ENCODE data around the gene PARVG. TPM values are rescaled to one million over a fixed set of nuclear protein-coding genes. Genes with fewer than 3 reads are reported as not detected.

Gene PARVG
- total RNA-seq, 1 donor from 2014 or later, result not detected

DNA sequence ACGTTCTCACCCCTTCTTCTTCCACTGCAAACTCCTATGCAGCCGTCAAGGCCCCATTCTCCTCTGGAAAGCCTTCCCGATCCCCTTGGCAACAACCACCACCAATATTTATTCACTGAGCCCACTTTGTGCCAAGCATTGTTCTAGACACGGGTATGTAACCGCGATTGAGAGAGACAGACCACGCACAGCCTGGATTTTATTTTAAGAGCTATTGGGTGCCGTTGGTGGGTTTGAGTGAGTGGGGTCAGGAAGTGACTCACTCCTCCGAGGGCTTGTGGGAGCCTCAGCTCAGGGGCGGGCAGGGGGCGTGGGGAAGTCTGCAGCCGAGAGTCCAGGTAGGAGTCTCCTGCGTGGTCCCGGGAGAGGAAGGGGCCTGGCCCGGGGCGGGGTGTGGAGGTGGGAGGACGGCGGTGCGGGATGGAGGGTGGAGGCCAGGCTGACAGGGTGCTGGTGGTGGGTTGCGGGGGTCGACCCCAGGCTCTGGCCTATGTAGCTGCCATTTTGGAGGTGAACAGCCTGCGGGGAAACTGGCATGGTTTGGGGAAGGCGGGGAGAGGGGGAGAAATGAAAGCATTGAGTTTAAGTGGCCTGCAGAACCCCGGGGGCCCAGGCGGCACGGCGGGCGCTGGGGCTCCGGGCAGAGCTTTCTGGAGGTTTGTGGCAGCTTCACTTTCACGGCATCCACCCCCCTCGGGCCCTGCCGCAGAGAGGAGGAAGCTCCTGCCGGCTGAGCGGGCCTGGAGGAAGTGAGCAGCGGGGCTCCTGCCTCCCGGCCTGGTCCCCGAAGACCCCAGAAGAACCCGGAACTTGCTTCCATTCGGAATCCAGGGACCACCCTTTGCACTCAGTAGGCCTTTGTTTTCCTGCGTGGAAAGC, 547 bp downstream of the PARVG start:
- DNase-seq (ENCODE audit: low read depth), result no peak

DNA sequence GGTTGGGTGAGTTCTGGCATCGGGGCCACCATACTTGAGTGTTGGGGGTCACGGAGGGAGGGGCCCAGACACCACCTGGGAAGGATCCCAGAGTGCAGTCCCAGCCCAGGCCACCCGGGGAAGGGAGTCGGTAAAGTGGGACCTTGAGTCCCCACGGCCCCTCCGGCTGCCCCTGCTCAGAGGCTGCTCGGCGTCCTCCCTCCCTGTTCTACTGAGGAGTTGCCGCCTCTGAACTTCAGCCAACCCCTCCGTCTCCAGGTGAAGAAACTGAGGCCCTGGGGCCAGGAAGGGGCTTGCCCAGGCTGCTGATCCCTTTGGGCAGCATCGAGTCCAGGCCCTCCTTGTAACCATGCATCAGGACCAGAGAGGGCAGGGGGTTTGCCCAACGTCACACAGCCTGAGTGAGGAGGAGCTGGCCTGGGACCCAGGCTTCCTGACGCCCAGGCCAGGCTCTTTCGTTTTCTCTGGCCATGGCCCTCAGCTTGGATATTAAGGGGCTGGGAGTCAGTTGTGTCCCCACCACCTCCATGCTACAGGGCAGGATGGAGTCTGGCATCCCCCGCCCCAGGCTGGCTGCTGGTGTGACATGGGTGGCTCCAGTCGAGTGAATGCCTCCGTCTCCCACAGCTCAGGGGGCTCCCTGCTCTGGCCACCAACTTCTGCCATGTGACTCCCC, 1.3 kb downstream of the PARVG start:
- DNase-seq (ENCODE audit: low read depth), result no peak

DNA sequence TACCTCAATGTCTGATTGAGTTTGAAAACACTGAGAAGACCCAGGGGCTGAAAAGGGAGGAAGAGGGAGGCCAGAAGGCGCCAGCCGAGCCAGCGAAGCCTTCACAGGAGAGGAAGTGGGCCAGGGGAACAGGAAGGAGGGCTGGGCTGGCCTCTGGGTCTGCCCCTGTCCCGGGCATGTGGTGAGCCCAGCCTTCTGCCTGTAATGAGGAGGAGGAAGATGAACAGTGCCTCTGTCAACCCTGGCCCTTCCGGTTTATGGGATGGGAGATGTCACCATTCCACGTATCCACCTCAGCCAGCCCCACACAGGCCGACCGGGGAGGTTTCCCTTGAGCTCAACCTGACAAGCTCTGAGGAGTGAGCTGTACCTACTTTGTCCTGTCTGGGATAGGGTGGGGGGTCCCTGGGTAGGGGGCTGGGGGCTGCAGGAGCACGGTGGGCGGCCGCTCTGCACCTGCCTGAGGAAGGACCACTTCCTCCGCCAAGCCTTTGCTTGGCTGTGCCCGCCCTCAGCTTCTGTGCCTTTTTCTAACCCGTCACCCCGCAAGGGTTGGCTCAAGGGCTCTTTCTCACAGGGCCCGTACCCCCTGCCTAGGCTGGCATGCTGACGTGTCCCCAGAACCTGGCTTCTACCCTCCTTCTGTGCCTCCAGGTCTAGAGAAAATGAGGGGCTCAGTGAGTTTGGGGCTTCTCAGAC, 2.0 kb downstream of the PARVG start:
- no peak for DNase-seq (ENCODE audit: low read depth)

DNA sequence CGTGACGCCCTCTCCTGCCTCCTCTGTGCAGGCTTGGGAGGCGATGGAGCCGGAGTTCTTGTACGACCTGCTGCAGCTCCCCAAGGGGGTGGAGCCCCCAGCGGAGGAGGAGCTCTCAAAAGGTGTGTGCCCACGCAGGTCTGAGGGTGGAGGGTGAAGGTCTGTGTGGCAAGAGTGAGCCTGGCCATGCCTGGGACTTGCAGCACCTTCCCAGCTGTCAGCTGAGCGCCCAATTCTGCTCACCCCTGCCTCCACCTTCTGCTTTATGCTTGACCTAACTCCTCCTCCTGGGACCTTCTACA, 2.5 kb downstream of the PARVG start:
- DNase-seq (ENCODE audit: low read depth), result no peak

DNA sequence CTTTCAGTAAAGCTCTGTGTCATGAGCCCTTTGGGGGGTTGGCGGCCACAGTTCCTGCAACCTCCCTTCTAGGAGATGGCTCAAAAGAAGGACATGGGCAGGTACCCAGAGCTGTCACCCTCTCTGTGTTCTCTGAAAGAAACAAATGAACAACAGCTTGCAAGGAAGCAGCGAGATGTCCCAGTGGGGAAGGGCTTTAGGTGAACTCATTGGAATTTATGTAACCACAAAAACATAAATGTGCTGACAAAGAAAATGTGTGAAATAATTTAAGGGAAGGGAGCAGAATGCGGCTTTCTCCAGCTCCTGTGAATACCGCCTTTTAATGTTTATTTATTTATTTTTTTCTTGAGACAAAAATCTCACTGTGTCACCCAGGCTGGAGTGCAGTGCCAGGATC, 3.3 kb downstream of the PARVG start:
- no peak for DNase-seq (ENCODE audit: low read depth)

DNA sequence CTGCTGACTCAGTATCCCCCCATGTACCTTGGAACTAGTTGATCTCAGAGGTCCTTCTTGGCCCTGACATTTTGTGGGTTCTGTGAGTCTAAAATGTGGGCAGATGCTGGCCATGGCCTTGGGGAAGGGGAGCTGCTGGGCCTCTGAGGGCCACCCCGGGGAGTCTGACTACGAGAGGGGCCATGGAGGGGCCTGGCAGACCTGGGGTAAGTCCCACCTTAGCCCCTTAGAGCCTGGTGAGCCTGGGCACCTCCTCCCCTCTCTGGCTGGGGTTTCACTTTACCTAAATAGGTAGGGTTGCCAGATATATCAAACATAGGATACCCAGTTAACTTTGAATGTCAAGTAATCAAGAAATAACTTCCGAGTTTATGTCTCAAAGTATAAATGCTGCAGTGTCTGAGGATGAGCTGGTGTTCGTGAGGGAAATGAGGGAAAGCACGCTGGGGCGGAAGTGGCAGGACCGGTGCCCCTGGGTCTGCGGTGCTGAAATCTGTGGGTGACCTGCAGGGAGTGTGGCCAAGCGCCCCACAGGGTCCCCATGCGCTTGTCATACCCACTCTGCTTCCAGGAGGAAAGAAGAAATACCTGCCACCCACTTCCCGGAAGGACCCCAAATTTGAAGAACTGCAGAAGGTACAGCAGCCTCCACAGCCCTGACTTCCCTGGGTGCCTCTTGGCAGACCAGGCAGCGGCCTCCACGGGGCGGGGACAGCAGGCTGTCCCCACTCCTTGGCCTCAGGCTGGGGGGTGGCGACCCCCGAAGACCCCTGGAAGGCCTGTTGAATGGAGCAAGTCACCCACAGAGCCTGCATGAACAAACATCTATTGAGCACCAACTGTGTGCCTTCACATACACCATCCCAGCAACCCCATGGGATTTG, 4.8 kb downstream of the PARVG start:
- DNase-seq (ENCODE audit: low read depth), result no peak

DNA sequence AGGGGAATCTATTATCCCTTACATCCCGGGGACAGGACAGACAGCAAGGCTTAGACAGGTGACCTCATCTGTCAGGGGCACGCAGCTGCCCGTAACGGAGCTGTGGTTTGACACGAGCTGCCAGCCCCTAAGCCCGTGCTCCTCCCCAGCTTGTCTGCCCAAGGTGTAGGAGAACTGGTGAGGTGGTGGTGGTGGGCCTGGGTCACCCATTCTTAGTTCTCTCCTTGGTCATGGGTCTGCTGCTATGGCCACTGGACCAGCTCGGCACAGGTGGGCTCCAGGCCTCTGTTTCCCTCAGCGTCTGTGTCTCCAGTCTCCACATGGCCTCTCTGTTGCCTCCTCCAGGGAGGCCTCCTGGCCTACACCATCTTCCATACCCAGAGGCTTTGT, 5.4 kb downstream of the PARVG start:
- no peak for DNase-seq (ENCODE audit: low read depth)

DNA sequence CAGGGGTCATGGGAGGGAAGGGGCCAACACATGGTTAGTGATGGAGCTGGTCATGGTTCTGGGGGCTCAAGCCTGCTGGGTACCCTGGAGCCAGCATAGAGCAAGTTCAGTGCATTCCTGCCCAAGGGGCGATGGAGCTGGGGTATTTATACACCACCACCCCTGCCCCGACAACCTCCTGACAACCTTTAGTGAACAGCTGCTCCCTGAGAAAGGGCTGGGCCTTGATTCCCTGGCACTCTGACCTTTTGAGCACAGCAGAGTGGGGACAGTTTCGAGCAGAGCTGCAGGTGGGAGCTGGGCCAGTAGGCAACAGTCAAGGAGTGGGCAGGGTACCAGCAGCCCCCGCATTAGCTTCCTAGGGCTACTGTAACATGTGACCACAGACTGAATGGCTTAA, 6.0 kb downstream of the PARVG start:
- DNase-seq (ENCODE audit: low read depth), result no peak

DNA sequence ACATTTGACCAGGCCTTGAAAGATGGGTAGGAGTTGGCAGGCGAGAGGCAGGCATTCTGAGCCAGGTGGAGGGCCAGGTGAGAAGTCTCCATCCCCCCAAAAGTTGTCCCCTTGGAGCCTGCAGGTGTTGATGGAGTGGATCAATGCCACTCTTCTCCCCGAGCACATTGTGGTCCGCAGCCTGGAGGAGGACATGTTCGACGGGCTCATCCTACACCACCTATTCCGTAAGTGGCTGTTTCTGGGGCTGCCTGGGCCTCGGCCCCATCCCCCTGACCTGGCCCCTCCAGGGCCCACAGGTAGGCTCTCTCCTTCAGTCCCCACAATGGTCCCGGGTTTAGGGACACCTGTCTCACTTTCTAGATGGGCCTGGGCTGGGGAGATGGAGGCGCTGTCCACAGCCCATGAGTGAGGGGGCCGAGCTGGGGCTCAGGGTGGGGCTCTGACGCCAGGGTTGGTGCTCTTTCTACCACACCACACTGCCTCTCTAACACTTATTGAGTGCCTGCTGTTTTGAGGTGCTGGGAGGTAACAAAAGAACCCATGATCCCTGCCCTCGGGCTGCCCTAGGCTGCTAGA, 7.0 kb downstream of the PARVG start:
- no peak for DNase-seq (ENCODE audit: low read depth)

DNA sequence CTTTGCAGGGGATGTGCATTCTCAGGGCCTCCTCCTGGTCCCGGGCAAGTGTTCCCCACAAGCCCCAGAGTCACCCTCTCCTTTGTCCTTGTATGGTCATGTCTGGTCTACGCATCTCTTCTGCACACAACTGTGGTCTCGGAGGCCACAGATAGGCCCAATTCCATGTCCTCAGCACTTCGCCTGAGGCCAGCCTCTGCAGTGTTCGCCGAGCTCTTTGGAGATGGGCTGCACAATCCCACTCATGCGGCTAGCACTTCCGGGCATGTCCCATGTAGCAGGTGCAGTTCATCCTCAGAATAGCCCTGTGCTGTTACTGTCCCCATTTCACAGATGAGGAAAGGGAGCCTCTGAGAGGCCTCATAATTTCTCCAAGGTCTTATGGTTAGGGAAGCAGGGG, 7.6 kb downstream of the PARVG start:
- no peak for DNase-seq (ENCODE audit: low read depth)

DNA sequence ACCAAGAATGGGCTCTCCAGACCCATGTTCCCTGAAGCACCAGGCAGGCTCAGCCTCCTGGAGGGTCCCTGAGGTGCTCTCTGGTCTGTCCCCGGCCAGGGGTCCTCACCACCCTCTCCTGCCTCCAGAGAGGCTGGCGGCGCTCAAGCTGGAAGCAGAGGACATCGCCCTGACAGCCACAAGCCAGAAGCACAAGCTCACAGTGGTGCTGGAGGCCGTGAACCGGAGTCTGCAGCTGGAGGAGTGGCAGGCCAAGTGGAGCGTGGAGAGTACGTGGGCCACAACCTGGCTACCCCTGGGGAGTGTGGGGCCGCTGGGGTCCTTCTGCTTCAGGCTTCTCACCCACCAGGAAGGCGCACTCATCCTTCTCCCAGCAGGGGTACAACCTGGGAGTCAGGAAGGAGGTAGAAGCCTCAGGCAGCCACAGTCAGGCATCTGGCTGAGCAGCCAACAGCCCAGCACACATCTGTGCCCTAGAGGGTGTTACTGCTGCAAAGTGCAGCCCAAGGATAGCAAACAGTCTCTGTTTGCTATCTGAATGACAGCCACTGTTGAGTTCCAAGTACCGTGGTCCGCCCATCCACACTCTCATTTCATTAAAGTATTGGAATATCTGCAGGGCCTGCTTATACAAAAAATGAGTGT, 8.4 kb downstream of the PARVG start:
- no peak for DNase-seq (ENCODE audit: low read depth)

DNA sequence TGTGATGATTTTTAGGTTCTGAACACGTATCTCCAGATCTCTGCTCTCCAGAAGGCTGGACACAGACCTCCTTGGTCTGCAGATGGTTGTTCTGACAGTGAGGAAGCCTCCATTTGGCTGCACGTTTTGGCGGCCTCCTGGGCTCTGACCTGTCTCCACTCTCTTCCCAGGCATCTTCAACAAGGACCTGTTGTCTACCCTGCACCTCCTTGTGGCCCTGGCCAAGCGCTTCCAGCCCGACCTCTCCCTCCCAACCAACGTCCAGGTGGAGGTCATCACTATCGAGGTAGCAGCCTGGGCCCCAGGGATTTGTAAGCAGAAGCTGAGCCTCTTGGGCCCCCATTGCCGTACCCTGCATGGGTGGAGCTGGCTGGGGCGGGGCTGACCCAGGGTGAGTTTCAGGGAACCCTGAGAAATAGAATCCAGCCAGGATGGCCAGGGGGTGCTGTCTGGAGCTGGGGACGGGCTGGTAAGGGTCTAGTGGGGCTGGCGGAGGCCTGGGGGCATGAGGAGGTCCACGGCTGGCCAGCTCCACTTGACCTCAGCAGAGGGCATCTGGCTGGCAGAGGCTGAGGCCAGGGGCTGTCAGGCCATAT, 9.8 kb downstream of the PARVG start:
- no peak for DNase-seq (ENCODE audit: low read depth)

DNA sequence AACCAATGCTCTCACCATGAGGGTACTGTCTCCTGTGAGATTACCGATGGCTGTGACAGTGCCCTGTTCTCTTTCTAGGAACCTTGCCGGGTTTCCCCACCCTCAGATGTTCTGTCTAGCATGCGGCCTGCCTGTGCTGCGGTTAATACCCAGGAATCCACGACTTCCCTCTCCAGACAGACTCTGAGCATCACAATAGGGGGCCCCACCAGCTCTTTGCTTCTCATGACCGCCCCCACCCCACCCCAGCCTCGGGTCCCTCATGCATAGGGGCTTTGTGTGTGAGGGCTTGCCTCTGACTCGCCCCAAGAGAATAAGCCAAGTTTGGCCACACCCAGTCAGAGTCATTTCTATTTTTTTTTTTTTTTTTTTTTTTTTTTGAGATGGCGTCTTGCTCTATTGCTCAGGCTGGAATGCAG, 10.3 kb downstream of the PARVG start:
- DNase-seq (ENCODE audit: low read depth), result peak; percentile 1

DNA sequence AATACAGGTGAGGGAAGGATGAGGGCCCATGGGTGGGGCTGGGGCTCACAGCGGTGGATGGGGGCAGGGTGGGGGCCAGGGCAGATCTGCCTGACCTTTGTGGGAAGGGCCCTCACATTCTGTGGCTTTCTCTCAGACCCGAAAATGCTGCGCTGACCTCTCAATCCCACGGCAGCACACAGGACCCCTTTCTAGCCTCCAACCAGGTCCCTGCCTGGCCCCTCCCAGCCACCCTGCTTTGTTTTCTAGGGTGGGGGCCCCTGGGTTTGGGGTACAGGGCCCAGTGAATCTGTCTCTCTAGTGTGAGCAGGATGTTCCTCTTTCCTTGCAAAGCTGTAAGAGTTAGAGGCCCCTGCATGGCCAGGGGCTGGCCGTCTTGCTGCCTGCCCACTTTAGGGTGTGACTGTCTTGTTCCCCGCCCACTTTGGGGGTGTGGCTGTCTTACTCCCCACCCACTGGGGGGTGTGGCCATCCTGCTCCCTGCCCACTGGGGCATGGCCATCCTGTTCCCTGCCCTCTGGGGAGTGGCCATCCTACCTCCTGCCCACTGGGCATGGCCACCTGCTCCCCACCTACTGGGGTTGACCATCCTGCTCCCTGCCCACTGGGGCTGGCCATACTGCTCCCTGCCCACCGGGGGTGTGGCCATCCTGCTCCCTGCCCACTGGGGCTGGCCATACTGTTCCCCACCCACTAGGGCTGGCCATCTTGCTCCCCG, 11.5 kb downstream of the PARVG start:
- DNase-seq (ENCODE audit: low read depth), result no peak

DNA sequence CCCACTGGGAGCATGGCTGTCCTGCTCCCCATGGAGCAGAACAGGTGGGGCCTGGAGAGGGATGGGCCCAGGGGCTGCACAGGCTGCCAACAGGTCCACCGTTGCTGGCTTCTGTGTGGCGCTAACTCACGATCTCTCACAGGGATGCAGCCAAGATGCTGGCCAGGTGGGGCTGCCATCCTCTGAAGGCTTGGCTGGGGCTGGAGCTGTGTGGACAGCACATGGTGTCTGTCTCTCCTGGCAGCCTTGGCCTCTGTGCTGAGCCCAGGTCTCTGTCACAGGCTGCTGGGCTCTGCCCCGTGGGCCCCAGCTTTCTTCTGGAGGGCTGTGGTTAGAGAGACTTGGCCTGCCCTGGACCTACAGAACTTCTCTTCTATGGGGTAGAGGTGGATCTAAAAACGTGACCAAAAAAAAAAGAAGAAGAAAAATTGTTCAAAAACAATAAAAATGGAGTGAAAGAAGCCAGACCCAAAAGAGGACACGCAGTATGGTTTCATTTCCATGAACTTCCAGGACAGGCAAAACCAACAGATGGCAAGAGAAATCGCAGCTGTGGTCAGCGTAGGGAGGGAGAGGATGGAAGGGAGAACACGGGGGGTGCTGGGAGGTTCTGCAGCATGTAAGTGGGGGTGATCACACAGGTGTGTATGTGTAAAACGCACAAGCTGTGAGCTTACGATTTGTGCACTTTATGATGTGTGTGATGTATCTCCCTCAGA, 12.2 kb downstream of the PARVG start:
- DNase-seq (ENCODE audit: low read depth), result no peak

DNA sequence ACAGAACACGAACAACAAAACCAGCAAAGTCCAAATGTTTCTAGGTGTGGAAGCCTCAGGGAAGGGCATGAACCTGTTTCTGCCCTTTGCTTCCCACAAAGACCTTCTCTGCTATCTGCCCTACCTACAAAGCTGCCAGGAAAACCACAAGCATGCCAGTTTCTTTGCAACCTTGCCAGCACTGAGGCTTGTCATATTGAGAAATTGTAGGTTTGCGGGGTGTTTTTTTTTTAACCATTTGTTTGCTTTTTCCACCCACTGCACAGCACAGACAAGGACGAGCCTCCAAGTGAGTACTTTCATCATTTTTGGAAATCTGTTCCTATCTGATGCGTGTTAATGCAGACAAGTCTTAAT, 12.8 kb downstream of the PARVG start:
- peak; percentile 28 for DNase-seq (ENCODE audit: low read depth)

DNA sequence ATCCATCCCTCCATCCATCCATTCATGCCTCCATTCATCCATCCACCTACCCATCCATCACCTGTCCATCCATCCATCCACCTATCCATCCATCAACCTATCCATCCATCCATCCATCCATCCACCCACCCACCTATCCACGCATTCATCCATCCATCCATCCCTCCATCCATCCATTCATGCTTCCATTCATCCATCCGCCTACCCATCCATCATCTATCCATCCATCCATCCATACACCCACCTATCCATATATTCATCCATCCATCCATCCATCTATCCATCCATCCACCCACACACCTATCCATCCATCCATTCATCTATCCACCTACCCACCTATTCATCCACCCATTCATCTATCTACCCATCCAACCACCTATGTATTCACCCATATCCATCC, 13.8 kb downstream of the PARVG start:
- no peak for DNase-seq (ENCODE audit: low read depth)

DNA sequence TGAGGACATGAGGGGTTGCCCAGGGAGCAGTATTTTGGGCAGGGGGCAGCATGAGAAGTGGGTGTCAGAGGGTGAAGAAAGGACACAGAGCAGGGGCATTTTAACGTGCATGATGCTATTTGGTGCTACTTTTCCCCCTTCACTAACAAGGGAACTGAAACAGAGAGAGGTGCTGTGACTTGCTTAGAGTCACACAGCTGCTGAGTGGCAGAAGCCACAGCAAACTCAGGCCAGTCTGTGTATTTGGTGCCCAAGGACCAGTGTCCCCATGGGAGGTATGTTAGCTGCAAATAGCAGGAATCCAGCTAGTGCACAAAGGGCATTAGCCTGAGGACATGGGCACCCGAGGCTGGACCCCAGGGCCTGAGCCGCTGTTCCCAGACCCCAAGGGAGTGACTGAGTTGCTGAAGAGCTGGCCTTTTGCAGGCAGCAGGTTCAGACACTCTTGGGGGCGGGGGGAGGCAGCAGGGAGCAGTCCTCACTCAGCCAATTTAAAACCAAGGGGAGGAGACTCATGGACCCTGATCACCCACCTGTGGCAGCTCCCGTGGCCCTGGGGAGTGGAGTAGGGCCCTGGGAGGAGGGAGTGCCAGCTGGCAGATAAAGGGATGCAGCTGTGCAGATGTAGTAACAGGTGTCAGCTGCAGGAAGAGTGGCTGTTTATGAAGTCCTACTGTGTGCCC, 14.6 kb downstream of the PARVG start:
- DNase-seq (ENCODE audit: low read depth), result no peak

DNA sequence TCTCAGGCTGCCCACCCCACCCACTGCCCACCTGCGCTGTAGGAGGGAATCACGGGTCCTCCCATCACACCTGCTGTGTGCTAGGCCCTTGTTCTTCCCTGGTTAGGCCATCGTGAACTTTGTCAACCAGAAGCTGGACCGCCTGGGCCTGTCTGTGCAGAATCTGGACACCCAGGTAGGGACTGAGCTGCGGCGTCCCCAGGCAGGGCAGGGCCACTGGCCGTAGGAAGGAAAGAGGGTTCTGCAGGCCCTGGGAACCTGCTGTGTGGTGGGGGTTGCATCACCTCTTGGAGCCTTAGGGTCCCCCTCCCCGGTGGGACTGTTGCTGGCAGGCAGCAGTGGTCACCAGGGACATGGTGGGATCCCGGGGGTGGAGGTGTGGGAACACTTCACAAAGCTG, 15.5 kb downstream of the PARVG start:
- DNase-seq (ENCODE audit: low read depth), result no peak

All from renal cortical epithelial cell (primary cell).